ENCODE measurements around the gene SEC31A. TPM values are rescaled to one million over a fixed set of nuclear protein-coding genes. Genes with fewer than 3 reads are reported as not detected.
A peak's percentile ranks its signal among the peaks of the same experiment; 100 is the strongest.

Gene SEC31A
- total and polyA plus RNA-seq, 2 of the 4 experiments (the other 2 are of a cell fraction), result 278 to 366 TPM

- peak; percentile 49 for DNase-seq
- no peak overlapping the region for H3K23ac ChIP-seq (ENCODE audit: low read depth, low read length)
- no peak overlapping the region for H3K4me2 ChIP-seq (ENCODE audit: low read depth, low read length)
- no peak overlapping the region for H2AK9ac ChIP-seq (replicated peaks; ENCODE audit: low read depth, low read length, poor library complexity)
- no peak overlapping the region for H2BK15ac ChIP-seq (ENCODE audit: low read depth, low read length)
- H3K36me3 ChIP-seq (ENCODE audit: control insufficient read depth, insufficient read depth, low read length), result peaks cover 61% of the 10 kb centered on the region
- CTCF ChIA-PET, result interaction anchor here (0.7 to 1.4 kb wide), 4 partner anchors 10 to 418 kb away, joined by 3 to 4 read pairs (median 3); no protein-coding TSS in a partner anchor
- H3K14ac ChIP-seq (replicated peaks; ENCODE audit: low read depth, low read length), result no peak overlapping the region
- H2BK20ac ChIP-seq (ENCODE audit: low read depth, low read length), result no peak overlapping the region
- H2AK5ac ChIP-seq (ENCODE audit: low read depth, low read length), result no peak overlapping the region
- no peak overlapping the region for H4K8ac ChIP-seq (ENCODE audit: low read depth in 2 of 2, low read length in 2 of 2)
- no peaks in the 10 kb centered on the region for H3K4me1 ChIP-seq (ENCODE audit: control insufficient read depth, insufficient read depth, low read length)
- H3K27me3 ChIP-seq (ENCODE audit: control insufficient read depth, insufficient read depth, low read length), result no peaks in the 10 kb centered on the region
- peaks cover 12% of the 10 kb centered on the region; the same call in 1 of the 2 replicates for H4K20me1 ChIP-seq (ENCODE audit: insufficient read depth, low read length)
- dilution Hi-C loops (cut with HindIII; ENCODE audit: low sequenced_read_pairs, unreplicated experiment) (no loop called here), in situ Hi-C loops (cut with MboI; ENCODE audit: low sequenced_read_pairs) (no loop called here), intact Hi-C loops (cut with micrococcal nuclease) (loop anchor here (10.0 kb wide), 1 partner anchor 433 kb away; the partner anchor contains the start of gene COQ2)
- H3K27ac ChIP-seq (ENCODE audit: insufficient read depth, low read length), result no peak overlapping the region
- no peak overlapping the region for H4K5ac ChIP-seq (ENCODE audit: low read depth, low read length)
- no peaks in the 10 kb centered on the region for H3K9me3 ChIP-seq (ENCODE audit: control insufficient read depth, insufficient read depth, low read length)
- POLR2A ChIA-PET (ENCODE audit: unreplicated experiment), result no interaction called here
- no TSS peak for BruUV-seq (replicated peaks)
- no peak overlapping the region for H3K4ac ChIP-seq (ENCODE audit: low read depth, low read length)
- peaks cover 18 to 29% of the 10 kb centered on the region in 2 experiments for H3K79me1 ChIP-seq (ENCODE audit: low read depth in 1 of 2, low read length in 2 of 2)
- ATAC-seq (ENCODE audit: low read depth), result peak; percentile 51; the same call in 1 of the 2 replicates
- H3K9me1 ChIP-seq (ENCODE audit: insufficient read depth, low read length), result no peaks in the 10 kb centered on the region
- no peak overlapping the region for H3K18ac ChIP-seq (ENCODE audit: low read depth, low read length)
- WGBS, 2 experiments (ENCODE audit: extremely low coverage in 2 of 2, insufficient read length in 1 of 2), result no CpG with 5 or more reads among the region's 1 CpG
- H3K4me3 ChIP-seq (ENCODE audit: insufficient read depth, low read depth, low read length), result no peak overlapping the region
- H2AFZ ChIP-seq (replicated peaks; ENCODE audit: low read length, poor library complexity), result no peak overlapping the region
- H3K9ac ChIP-seq (ENCODE audit: low read depth, low read length), result no peak overlapping the region
- H4K91ac ChIP-seq (ENCODE audit: insufficient read depth, low read depth, low read length), result no peak overlapping the region
- no peak overlapping the region for H2BK5ac ChIP-seq (ENCODE audit: low read depth, low read length, poor library complexity, severe bottlenecking)
- H3K56ac ChIP-seq (ENCODE audit: extremely low read depth, insufficient read depth, low read length), result no peak overlapping the region
- H2BK120ac ChIP-seq (ENCODE audit: low read depth, low read length), result no peak overlapping the region
- TF ChIP-seq MXI1 (IDR thresholded peaks at IDR 0.05; ENCODE audit: borderline replicate concordance, low read depth, low read length), result no peak
- no peak for TF ChIP-seq FOS (IDR thresholded peaks at IDR 0.05; ENCODE audit: low read depth, low read length)
- TF ChIP-seq USF2 (IDR thresholded peaks at IDR 0.05; ENCODE audit: low read depth, low read length), result no peak
- TF ChIP-seq MAZ (IDR thresholded peaks at IDR 0.05; ENCODE audit: borderline replicate concordance, low read depth, low read length), result no peak
- peak; percentile 42 for TF ChIP-seq RAD21 (IDR thresholded peaks at IDR 0.05; ENCODE audit: low read length)
- TF ChIP-seq CHD1 (IDR thresholded peaks at IDR 0.05; ENCODE audit: low read depth, low read length), result no peak
- TF ChIP-seq RFX5 (IDR thresholded peaks at IDR 0.05; ENCODE audit: low read depth, low read length), result no peak
- no peak for TF ChIP-seq SMC3 (IDR thresholded peaks at IDR 0.05; ENCODE audit: low read depth, low read length)
- TF ChIP-seq NFE2L2 (IDR thresholded peaks at IDR 0.05; ENCODE audit: low read depth, low read length), result no peak
- peak; percentile 43 for TF ChIP-seq CTCF (conservative IDR thresholded peaks at IDR 0.05; ENCODE audit: low read depth, low read length)
- TF ChIP-seq BHLHE40 (IDR thresholded peaks at IDR 0.05; ENCODE audit: low read depth, low read length), result no peak
- TF ChIP-seq RCOR1 (IDR thresholded peaks at IDR 0.05; ENCODE audit: insufficient replicate concordance, low read length), result no peak
- TF ChIP-seq CEBPB (IDR thresholded peaks at IDR 0.05; ENCODE audit: low read depth, low read length), result no peak
- TF ChIP-seq MAFK (IDR thresholded peaks at IDR 0.05; ENCODE audit: low read depth, low read length), result no peak
These were observed 38.8 kb downstream of the SEC31A start for GRCh38 chr4:82851885-82852750.

Measured in IMR-90 (cell line).